Mononuclear cell (primary cell): Measurements from ENCODE around the gene CAGE1. TPM values are rescaled to one million over a fixed set of nuclear protein-coding genes. Genes with fewer than 3 reads are reported as not detected.

ENCODE experiments used
- H3K27me3 ChIP-seq: 2 replicates; pipeline ENCODE4 v1.6.0; 2011; ENCODE audit warnings: low read length, control low read depth; ENCODE audit not compliant: insufficient read depth
- H3K4me1 ChIP-seq: 2 replicates; pipeline ENCODE4 v1.5.1; 2011; ENCODE audit warnings: mild to moderate bottlenecking, low read length, control low read depth; ENCODE audit not compliant: insufficient read depth
- H3K4me3 ChIP-seq: 2 replicates; pipeline ENCODE4 v1.5.1; 2011; ENCODE audit warnings: mild to moderate bottlenecking, low read length, moderate library complexity
- H3K9me3 ChIP-seq: 2 replicates; pipeline ENCODE4 v1.5.1; 2011; ENCODE audit warnings: low read depth, mild to moderate bottlenecking, control low read depth, low read length
- total RNA-seq: library from RNA; depleted of rRNA; stranded (reverse); fragments of >200 nt; gene quantifications from one replicate; pipeline ENCODE4 v1.2.3, GENCODE V29; 2012

Gene CAGE1
- total RNA-seq, 1 donor, result 0.94 TPM

DNA sequence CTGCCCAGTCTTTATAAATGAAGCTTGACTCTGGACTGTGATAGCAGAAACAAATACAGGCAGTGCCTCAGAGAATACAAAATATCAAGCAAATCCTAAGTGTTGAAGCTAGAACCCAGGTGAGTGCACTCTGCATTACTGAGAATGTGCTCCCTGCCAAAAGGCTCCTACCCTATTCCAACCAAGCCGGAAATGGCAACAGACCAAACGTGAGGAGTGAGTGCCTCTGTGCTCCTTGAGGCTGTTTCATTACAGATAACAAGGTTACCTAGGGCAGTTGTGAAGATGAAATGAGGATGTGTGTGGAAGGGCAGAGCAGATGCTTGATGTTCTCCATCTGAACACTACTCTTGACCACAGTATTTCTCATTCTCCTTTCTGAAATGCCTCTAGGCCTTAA is 105.9 kb downstream of the CAGE1 start:
- peaks cover 24% of the 10 kb centered on the region for H3K4me1 ChIP-seq
- H3K4me3 ChIP-seq, result no peak overlapping the region
- H3K27me3 ChIP-seq, result no peaks in the 10 kb centered on the region

DNA sequence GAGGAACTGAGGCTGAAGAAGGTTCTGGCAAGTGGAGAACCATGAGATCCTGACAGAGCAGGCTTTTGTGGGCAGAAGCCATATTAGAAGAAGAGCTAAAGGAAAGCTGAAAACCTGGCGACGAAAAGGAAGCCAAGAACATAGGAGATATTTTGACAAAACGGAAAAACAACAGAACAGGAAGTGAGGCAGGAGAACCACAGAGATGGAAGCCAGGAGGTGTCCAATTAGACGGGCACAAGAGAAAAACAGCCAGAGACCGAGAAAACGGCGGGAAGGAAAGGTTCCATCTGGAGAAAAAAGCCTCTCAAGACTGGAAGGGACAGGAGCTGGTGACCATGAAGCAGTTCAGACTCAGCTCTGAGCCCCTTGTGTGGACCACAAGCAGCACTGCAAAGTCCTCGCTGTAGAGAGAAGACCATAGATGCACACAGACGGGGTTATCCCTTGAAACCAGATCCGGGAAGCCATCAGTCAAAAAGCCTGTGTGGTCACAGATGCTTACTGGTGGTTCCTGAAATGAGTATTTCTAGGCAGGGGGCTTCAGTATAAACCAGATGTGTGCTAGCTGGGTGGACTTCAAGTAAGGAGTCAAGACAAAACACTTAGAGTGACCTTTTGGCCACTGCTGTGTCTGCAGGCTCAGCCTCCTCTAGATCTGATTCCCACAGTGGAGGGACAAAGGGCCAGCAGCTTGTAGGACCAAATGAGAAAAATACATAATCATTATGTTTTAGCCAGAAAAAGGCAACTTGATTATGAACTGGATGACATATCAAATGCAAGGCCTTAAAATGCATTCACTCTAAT is 107.2 kb downstream of the CAGE1 start:
- Histone ChIP-seq H3K27me3 (no peaks in the 10 kb centered on the region), H3K4me3 (no peak overlapping the region), H3K9me3 (no peaks in the 10 kb centered on the region), H3K4me1 (peaks cover 38% of the 10 kb centered on the region)

More for the DNA sequence above, 105.9 kb downstream of the CAGE1 start:
- no peaks in the 10 kb centered on the region for H3K9me3 ChIP-seq

Other genes starting within 250 kb of the CAGE1 start
- 74.5 TPM for gene SSR1, start 76.5 kb downstream of the CAGE1 start, total RNA-seq
- 29.4 TPM for gene RIOK1, start 66 bp upstream of the CAGE1 start, total RNA-seq
- 0.94 TPM for gene DSP, start 151.9 kb upstream of the CAGE1 start, total RNA-seq
- 16.4 TPM for gene SNRNP48, start 200.5 kb upstream of the CAGE1 start, total RNA-seq